IMR-90 (cell line): Measurements from ENCODE around the gene KDR. TPM values are rescaled to one million over a fixed set of nuclear protein-coding genes. Genes with fewer than 3 reads are reported as not detected.
A peak's percentile ranks its signal among the peaks of the same experiment; 100 is the strongest.

Source experiments
- ATAC-seq: fragments of 200-7000 bp; cut with Tn5 transposase; 2 replicates; pipeline ENCODE4 v1.9.1; 2020; ENCODE audit warnings: low read depth, mild to moderate bottlenecking, moderate library complexity
- BruUV-seq: library from RNA; stranded (reverse); fragments of 400-500 nt; replicated peaks from 2 replicates; lab custom pipeline; 2021; lab: Mats Ljungman, UMichigan
- CTCF ChIA-PET: fragments of 300-600 bp; formaldehyde crosslinking; extraction: SDS; loops from one replicate; lab custom pipeline; 2021; ENCODE audit warnings: antibody characterized with exemption; lab: Yijun Ruan, JAX
- POLR2A ChIA-PET: fragments of 300-600 bp; sonication (Branson Sonifier 250); formaldehyde crosslinking; loops from one replicate; lab custom pipeline; 2022; ENCODE audit warnings: antibody characterized with exemption; ENCODE audit not compliant: unreplicated experiment; lab: Charles Lee
- DNase-seq: peaks from one replicate; pipeline ENCODE4 v3.0.0; 2013
- H2AFZ ChIP-seq: replicated peaks from 2 replicates; pipeline ENCODE3; 2013; ENCODE audit warnings: low read length, mild to moderate bottlenecking; ENCODE audit not compliant: poor library complexity
- H2AK5ac ChIP-seq: 2 replicates; pipeline ENCODE4 v1.6.1; 2013; ENCODE audit warnings: low read depth, low read length, inconsistent platforms
- H2AK9ac ChIP-seq: replicated peaks from 2 replicates; pipeline ENCODE3; 2013; ENCODE audit warnings: mild to moderate bottlenecking, low read depth, low read length, moderate library complexity; ENCODE audit not compliant: poor library complexity
- H2BK120ac ChIP-seq: 2 replicates; pipeline ENCODE4 v1.6.1; 2013; ENCODE audit warnings: low read depth, low read length, inconsistent platforms
- H2BK15ac ChIP-seq: 3 replicates; pipeline ENCODE4 v1.6.1; 2013; ENCODE audit warnings: low read depth, low read length, inconsistent platforms
- H2BK20ac ChIP-seq: 2 replicates; pipeline ENCODE4 v1.6.1; 2013; ENCODE audit warnings: low read depth, mild to moderate bottlenecking, inconsistent platforms, low read length, moderate library complexity
- H2BK5ac ChIP-seq: 2 replicates; pipeline ENCODE4 v1.6.1; 2013; ENCODE audit warnings: mild to moderate bottlenecking, low read depth, low read length, inconsistent platforms; ENCODE audit not compliant: poor library complexity, severe bottlenecking
- H3K14ac ChIP-seq: replicated peaks from 2 replicates; pipeline ENCODE4 v1.6.1; 2013; ENCODE audit warnings: low read depth, low read length, inconsistent platforms
- H3K18ac ChIP-seq: 2 replicates; pipeline ENCODE4 v1.6.1; 2013; ENCODE audit warnings: low read depth, low read length, control low read depth
- H3K23ac ChIP-seq: 2 replicates; pipeline ENCODE4 v1.6.1; 2013; ENCODE audit warnings: low read depth, low read length, inconsistent platforms
- H3K27ac ChIP-seq: 2 replicates; pipeline ENCODE4 v1.5.1; 2013; ENCODE audit warnings: mild to moderate bottlenecking, control low read depth, low read length; ENCODE audit not compliant: insufficient read depth
- H3K27me3 ChIP-seq: 2 replicates; pipeline ENCODE4 v1.6.1; 2013; ENCODE audit warnings: low read length; ENCODE audit not compliant: control insufficient read depth, insufficient read depth
- H3K36me3 ChIP-seq: 2 replicates; pipeline ENCODE4 v1.6.1; 2013; ENCODE audit warnings: low read length, mixed read lengths; ENCODE audit not compliant: control insufficient read depth, insufficient read depth
- H3K4ac ChIP-seq: 2 replicates; pipeline ENCODE4 v1.6.1; 2013; ENCODE audit warnings: low read depth, low read length, inconsistent platforms
- H3K4me1 ChIP-seq: 2 replicates; pipeline ENCODE4 v1.6.1; 2013; ENCODE audit warnings: low read length, mixed read lengths; ENCODE audit not compliant: control insufficient read depth, insufficient read depth
- H3K4me2 ChIP-seq: 2 replicates; pipeline ENCODE4 v1.6.1; 2013; ENCODE audit warnings: low read depth, mild to moderate bottlenecking, control low read depth, low read length, moderate library complexity
- H3K4me3 ChIP-seq: 2 replicates; pipeline ENCODE4 v1.5.1; 2013; ENCODE audit warnings: low read depth, mild to moderate bottlenecking, control low read depth, low read length, moderate library complexity; ENCODE audit not compliant: insufficient read depth
- H3K56ac ChIP-seq: 2 replicates; pipeline ENCODE4 v1.6.1; 2013; ENCODE audit warnings: low read length, inconsistent platforms; ENCODE audit not compliant: insufficient read depth; ENCODE audit errors: extremely low read depth
- H3K79me1 ChIP-seq, 2 experiments: 2 replicates each; pipeline ENCODE4 v1.6.1; 2013; ENCODE audit warnings: low read length in 2 of 2, inconsistent platforms in 1 of 2, low read depth in 1 of 2
- H3K9ac ChIP-seq: 2 replicates; pipeline ENCODE4 v1.6.1; 2013; ENCODE audit warnings: low read depth, low read length, control low read depth
- H3K9me1 ChIP-seq: 2 replicates; pipeline ENCODE4 v1.6.1; 2013; ENCODE audit warnings: low read length, inconsistent platforms; ENCODE audit not compliant: insufficient read depth
- H3K9me3 ChIP-seq: 2 replicates; pipeline ENCODE4 v1.6.1; 2013; ENCODE audit warnings: low read length; ENCODE audit not compliant: control insufficient read depth, insufficient read depth
- H4K20me1 ChIP-seq: 2 replicates; pipeline ENCODE4 v1.6.1; 2013; ENCODE audit warnings: low read length, inconsistent platforms; ENCODE audit not compliant: insufficient read depth
- H4K5ac ChIP-seq: 2 replicates; pipeline ENCODE4 v1.6.1; 2013; ENCODE audit warnings: mild to moderate bottlenecking, low read depth, low read length, control low read depth
- H4K8ac ChIP-seq, 2 experiments: 2 replicates each; pipeline ENCODE4 v1.6.1; 2013; ENCODE audit warnings: low read depth in 2 of 2, low read length in 2 of 2, control low read depth in 1 of 2, inconsistent platforms in 1 of 2
- H4K91ac ChIP-seq: 2 replicates; pipeline ENCODE4 v1.6.1; 2013; ENCODE audit warnings: low read depth, low read length, inconsistent platforms; ENCODE audit not compliant: insufficient read depth
- BHLHE40 ChIP-seq: fragments of 150-350 bp; IDR thresholded peaks from 2 replicates; pipeline ENCODE4 v1.6.1; 2016; ENCODE audit warnings: mild to moderate bottlenecking, low read depth, low read length
- CEBPB ChIP-seq: IDR thresholded peaks from 2 replicates; pipeline ENCODE4 v1.6.1; 2012; ENCODE audit warnings: low read depth, low read length, improper control_type of control experiment
- CHD1 ChIP-seq: IDR thresholded peaks from 2 replicates; pipeline ENCODE4 v1.6.1; 2012; ENCODE audit warnings: low read depth, low read length, improper control_type of control experiment
- CTCF ChIP-seq: conservative IDR thresholded peaks from 2 replicates; pipeline ENCODE4 v1.5.1; 2012; ENCODE audit warnings: mild to moderate bottlenecking, low read depth, low read length, improper control_type of control experiment
- ELK1 ChIP-seq: fragments of 150-350 bp; IDR thresholded peaks from 2 replicates; pipeline ENCODE4 v1.6.1; 2016; ENCODE audit warnings: low read depth, mild to moderate bottlenecking, low read length, moderate library complexity, borderline replicate concordance
- MAFK ChIP-seq: IDR thresholded peaks from 2 replicates; pipeline ENCODE4 v1.6.1; 2012; ENCODE audit warnings: low read depth, low read length, improper control_type of control experiment
- MAZ ChIP-seq: IDR thresholded peaks from 2 replicates; pipeline ENCODE4 v1.6.1; 2012; ENCODE audit warnings: low read depth, mild to moderate bottlenecking, low read length, improper control_type of control experiment, moderate library complexity, borderline replicate concordance
- MXI1 ChIP-seq: IDR thresholded peaks from 2 replicates; pipeline ENCODE4 v1.6.1; 2012; ENCODE audit warnings: low read depth, mild to moderate bottlenecking, low read length, moderate library complexity, borderline replicate concordance
- NFE2L2 ChIP-seq: fragments of 150-350 bp; IDR thresholded peaks from 2 replicates; pipeline ENCODE4 v1.6.1; 2016; ENCODE audit warnings: low read depth, mild to moderate bottlenecking, low read length
- POLR2A ChIP-seq: IDR thresholded peaks from 2 replicates; pipeline ENCODE4 v1.6.1; 2012; ENCODE audit warnings: mild to moderate bottlenecking, low read depth, low read length
- RAD21 ChIP-seq: IDR thresholded peaks from 2 replicates; pipeline ENCODE4 v1.6.1; 2012; ENCODE audit warnings: low read length, improper control_type of control experiment
- RCOR1 ChIP-seq: IDR thresholded peaks from 2 replicates; pipeline ENCODE4 v1.6.1; 2012; ENCODE audit warnings: mild to moderate bottlenecking, low read length, improper control_type of control experiment; ENCODE audit not compliant: insufficient replicate concordance
- RFX5 ChIP-seq: IDR thresholded peaks from 2 replicates; pipeline ENCODE4 v1.8.0; 2012; ENCODE audit warnings: low read depth, mild to moderate bottlenecking, low read length, moderate library complexity
- SMC3 ChIP-seq: fragments of 150-350 bp; IDR thresholded peaks from 2 replicates; pipeline ENCODE4 v1.6.1; 2016; ENCODE audit warnings: low read depth, mild to moderate bottlenecking, antibody characterized with exemption, low read length, moderate library complexity
- USF2 ChIP-seq: fragments of 150-350 bp; IDR thresholded peaks from 2 replicates; pipeline ENCODE4 v1.6.1; 2017; ENCODE audit warnings: mild to moderate bottlenecking, antibody characterized with exemption, low read length, low read depth
- WGBS, 2 experiments: methylation state at CpG; one replicate each; pipeline versions ENCODE4 v1.1.5 to v1.1.7; 2013; ENCODE audit warnings: missing lambda C conversion rate in 2 of 2; ENCODE audit not compliant: insufficient read length in 1 of 2; ENCODE audit errors: extremely low coverage in 2 of 2; 5-methylcytosine and 5-hydroxymethylcytosine counted together
- dilution Hi-C: fragments of 300-500 bp; cut with HindIII; formaldehyde crosslinking; loops from one replicate; pipeline ENCODE4 v1.14.3; 2018; ENCODE audit warnings: low sequenced_read_pairs; ENCODE audit not compliant: unreplicated experiment
- in situ Hi-C: fragments of 300-500 bp; cut with MboI; formaldehyde crosslinking; loops from 3 replicates; pipeline ENCODE4 v1.14.3; 2019; ENCODE audit warnings: low sequenced_read_pairs, inconsistent platforms, mixed read lengths
- intact Hi-C: fragments of 100-400 bp; cut with micrococcal nuclease; formaldehyde crosslinking; loops from 2 replicates; pipeline ENCODE4 v1.10.0; 2022
- polyA plus RNA-seq, 3 experiments: library from polyadenylated mRNA; depleted of rRNA; stranded (reverse); fragments of >200 nt; gene quantifications; 2 replicates each; pipeline ENCODE4 v1.2.3, GENCODE V29; 2012; ENCODE audit warnings: low replicate concordance in 1 of 3
- total RNA-seq: library from RNA; depleted of rRNA; stranded (reverse); fragments of >200 nt; gene quantifications from 2 replicates; pipeline ENCODE4 v1.2.3, GENCODE V29; 2012

KDR gene
- total and polyA plus RNA-seq, 2 of the 4 experiments (the other 2 are of a cell fraction) = not detected

- Histone ChIP-seq H3K14ac (no peak overlapping the region), H3K27me3 (no peaks in the 10 kb centered on the region), H3K27ac (no peak overlapping the region), H3K9me3 (no peaks in the 10 kb centered on the region), H2AK5ac (no peak overlapping the region; the same call in 1 of the 2 replicates), H4K8ac (0 out of 4 replicates have a peak overlapping the region, but pooled peaks of 1 of the 2 experiments have one; percentile 9), H3K23ac (no peak overlapping the region; the same call in 1 of the 2 replicates), H3K18ac (peak overlapping the region; percentile 46; the same call in 1 of the 2 replicates), H3K36me3 (no peaks in the 10 kb centered on the region), H2BK5ac (no peak overlapping the region), H3K56ac (no peak overlapping the region), H2BK15ac (peak overlapping the region; percentile 29; the same call in 1 of the 3 replicates), H4K20me1 (no peaks in the 10 kb centered on the region), H2BK120ac (peak overlapping the region; percentile 31; the same call in 1 of the 2 replicates), H2AK9ac (no peak overlapping the region), H3K4me2 (no peak overlapping the region), H3K4me1 (peaks cover 11% of the 10 kb centered on the region), H3K9me1 (peaks cover 11% of the 10 kb centered on the region), H4K91ac (no peak overlapping the region), H2BK20ac (peak overlapping the region; percentile 33; the same call in 1 of the 2 replicates), H2AFZ (no peak overlapping the region), H3K4me3 (no peak overlapping the region), H3K9ac (no peak overlapping the region), H3K79me1 (no peaks in the 10 kb centered on the region), H3K4ac (peak overlapping the region; percentile 44; the same call in 1 of the 2 replicates), H4K5ac (no peak overlapping the region)
- DNase-seq (no peak), ATAC-seq (no peak)
- ChIA-PET CTCF (interaction anchor here (1.2 to 1.4 kb wide), 2 partner anchors 9 to 11 kb away, joined by 3 read pairs; no protein-coding TSS in a partner anchor), POLR2A (no interaction called here)
- WGBS, 2 experiments = no CpG with 5 or more reads among the region's 4 CpGs
- BruUV-seq = no TSS peak
- in situ Hi-C loops (no loop called here), dilution Hi-C loops (no loop called here), intact Hi-C loops (no loop called here)
- TF ChIP-seq CHD1 (no peak), RAD21 (no peak), RFX5 (no peak), MXI1 (no peak), BHLHE40 (no peak), POLR2A (no peak), USF2 (no peak), SMC3 (no peak), RCOR1 (no peak), CEBPB (no peak), ELK1 (no peak), NFE2L2 (no peak), MAZ (no peak), CTCF (no peak), MAFK (no peak)
Measured at GRCh38 chr4:55172694-55173287, 47.4 kb upstream of the KDR start.
